PC-9 (cell line): Measurements from ENCODE around the gene RRBP1. TPM values are rescaled to one million over a fixed set of nuclear protein-coding genes. Genes with fewer than 3 reads are reported as not detected.

ENCODE experiments used
- BruUV-seq: library from RNA; stranded (reverse); fragments of 400-500 nt; replicated peaks from 2 replicates; lab custom pipeline; 2021; lab: Mats Ljungman, UMichigan
- CTCF ChIA-PET: fragments of 300-600 bp; sonication (Branson Sonifier 250); formaldehyde crosslinking; loops from one replicate; lab custom pipeline; 2022; ENCODE audit warnings: antibody characterized with exemption; lab: Charles Lee
- POLR2A ChIA-PET: fragments of 300-600 bp; sonication (Branson Sonifier 250); formaldehyde crosslinking; loops from one replicate; lab custom pipeline; 2022; ENCODE audit warnings: antibody characterized with exemption; ENCODE audit not compliant: unreplicated experiment; lab: Charles Lee
- DNase-seq, 2 experiments: peaks; one replicate each; pipeline versions ENCODE4 v3.0.0 to v3.0.0-alpha.2; 2015 to 2022; ENCODE audit warnings: mixed read lengths in 1 of 2
- H2AFZ ChIP-seq: fragments of 200-600 bp; sonication (generic); 2 replicates; pipeline ENCODE4 v1.8.1; 2017; ENCODE audit warnings: antibody characterized with exemption
- H3F3A ChIP-seq: fragments of 200-600 bp; sonication (generic); 2 replicates; pipeline ENCODE4 v1.8.1; 2017; ENCODE audit warnings: antibody characterized with exemption, mild to moderate bottlenecking, low read depth; ENCODE audit not compliant: insufficient read depth
- H3K27ac ChIP-seq: fragments of 200-600 bp; sonication (generic); 2 replicates; pipeline ENCODE4 v1.6.1; 2016; ENCODE audit warnings: mixed run types
- H3K27me3 ChIP-seq: fragments of 200-600 bp; sonication (generic); 2 replicates; pipeline ENCODE4 v1.6.1; 2016; ENCODE audit warnings: low read depth, mixed run types; ENCODE audit not compliant: insufficient read depth
- H3K36me3 ChIP-seq: fragments of 200-600 bp; sonication (generic); 2 replicates; pipeline ENCODE4 v1.6.1; 2016; ENCODE audit warnings: low read depth, mixed run types
- H3K4me1 ChIP-seq: fragments of 200-600 bp; sonication (generic); replicated peaks from 2 replicates; pipeline ENCODE4 v1.6.1; 2016; ENCODE audit warnings: mixed run types; ENCODE audit not compliant: insufficient read depth
- H3K4me2 ChIP-seq: fragments of 200-600 bp; sonication (generic); 2 replicates; pipeline ENCODE4 v1.6.1; 2017; ENCODE audit warnings: mixed run types
- H3K4me3 ChIP-seq: fragments of 200-600 bp; sonication (generic); 2 replicates; pipeline ENCODE4 v1.6.1; 2016; ENCODE audit warnings: mixed run types
- H3K79me2 ChIP-seq: fragments of 200-600 bp; sonication (generic); 2 replicates; pipeline ENCODE4 v1.6.1; 2017; ENCODE audit warnings: low read depth, mixed run types
- H3K9me2 ChIP-seq: fragments of 200-600 bp; sonication (generic); 2 replicates; pipeline ENCODE4 v1.8.1; 2017; ENCODE audit warnings: mild to moderate bottlenecking; ENCODE audit not compliant: insufficient read depth
- H3K9me3 ChIP-seq: fragments of 200-600 bp; sonication (generic); 2 replicates; pipeline ENCODE4 v1.8.1; 2016; ENCODE audit warnings: low read depth; ENCODE audit not compliant: insufficient read depth
- H4K20me1 ChIP-seq: fragments of 200-600 bp; sonication (generic); 2 replicates; pipeline ENCODE4 v1.8.1; 2017; ENCODE audit not compliant: insufficient read depth
- CTCF ChIP-seq: fragments of 200-600 bp; sonication (generic); conservative IDR thresholded peaks from 2 replicates; pipeline ENCODE4 v1.6.1; 2017; ENCODE audit warnings: mixed run types, antibody characterized with exemption, mild to moderate bottlenecking, moderate library complexity
- EZH2 ChIP-seq: fragments of 200-600 bp; sonication (generic); IDR thresholded peaks from 2 replicates; pipeline ENCODE4 v1.8.0; 2017; ENCODE audit warnings: antibody characterized with exemption, low read depth
- intact Hi-C: fragments of 100-400 bp; cut with micrococcal nuclease; formaldehyde crosslinking; loops from one replicate; pipeline ENCODE4 v1.10.0; 2022; ENCODE audit not compliant: unreplicated experiment
- total RNA-seq: library from RNA; stranded (reverse); gene quantifications from 2 replicates; pipeline ENCODE4 v1.2.3, GENCODE V29; 2021

RRBP1 gene
- total RNA-seq, 1 experiment from 2014 or later, result 144 TPM

- no peak overlapping the region for H2AFZ ChIP-seq
- H3K4me1 ChIP-seq, result no peaks in the 10 kb centered on the region
- H3K36me3 ChIP-seq, result no peaks in the 10 kb centered on the region
- ChIA-PET CTCF (interaction anchor here (0.7 kb wide), 2 partner anchors 234 to 797 kb away, joined by 3 to 4 read pairs; no protein-coding TSS in a partner anchor), POLR2A (no interaction called here)
- no peaks in the 10 kb centered on the region for H3K9me2 ChIP-seq
- peaks cover 20% of the 10 kb centered on the region for H4K20me1 ChIP-seq
- H3K4me3 ChIP-seq, result no peak overlapping the region
- H3K27me3 ChIP-seq, result no peaks in the 10 kb centered on the region
- no peak overlapping the region for H3K27ac ChIP-seq
- no peaks in the 10 kb centered on the region for H3F3A ChIP-seq
- BruUV-seq, result no TSS peak
- no peaks in the 10 kb centered on the region for H3K79me2 ChIP-seq
- no peaks in the 10 kb centered on the region for H3K9me3 ChIP-seq
- peak in 1 of 2 experiments; percentile 12 for DNase-seq
- intact Hi-C loops, result no loop called here
- no peak overlapping the region for H3K4me2 ChIP-seq
- TF ChIP-seq EZH2 (no peak), CTCF (peak; percentile 46)
Observed at GRCh38 chr20:17648791-17649730, 33.0 kb downstream of the RRBP1 start.

GRCh38 chr20:17648315-17648646, 33.8 kb downstream of the RRBP1 start:
- H3K36me3 ChIP-seq, result no peaks in the 10 kb centered on the region
- H3K27me3 ChIP-seq, result no peaks in the 10 kb centered on the region
- peaks cover 27% of the 10 kb centered on the region for H4K20me1 ChIP-seq
- no peak overlapping the region for H3K27ac ChIP-seq
- H3K9me3 ChIP-seq, result no peaks in the 10 kb centered on the region
- intact Hi-C loops, result no loop called here
- H3K79me2 ChIP-seq, result no peaks in the 10 kb centered on the region
- no peaks in the 10 kb centered on the region for H3K9me2 ChIP-seq
- ChIA-PET CTCF (interaction anchor here (0.7 kb wide), 2 partner anchors 235 to 798 kb away, joined by 3 to 4 read pairs; no protein-coding TSS in a partner anchor), POLR2A (no interaction called here)
- H3K4me3 ChIP-seq, result no peak overlapping the region
- H3K4me2 ChIP-seq, result no peak overlapping the region
- H3F3A ChIP-seq, result no peaks in the 10 kb centered on the region
- TF ChIP-seq CTCF (no peak), EZH2 (no peak)
- no TSS peak for BruUV-seq
- no peak overlapping the region for H2AFZ ChIP-seq
- no peak for DNase-seq
- no peaks in the 10 kb centered on the region for H3K4me1 ChIP-seq

GRCh38 chr20:17647391-17648314, 34.4 kb downstream of the RRBP1 start:
- DNase-seq, result no peak
- no peak overlapping the region for H3K4me2 ChIP-seq
- intact Hi-C loops, result no loop called here
- ChIA-PET CTCF (interaction anchor here (0.7 kb wide), 2 partner anchors 236 to 798 kb away, joined by 3 to 4 read pairs; no protein-coding TSS in a partner anchor), POLR2A (no interaction called here)
- no peaks in the 10 kb centered on the region for H3F3A ChIP-seq
- TF ChIP-seq CTCF, result no peak
- TF ChIP-seq EZH2, result no peak
- H3K27ac ChIP-seq, result no peak overlapping the region
- H3K9me2 ChIP-seq, result no peaks in the 10 kb centered on the region
- no peaks in the 10 kb centered on the region for H3K36me3 ChIP-seq
- no peak overlapping the region for H3K4me3 ChIP-seq
- H3K27me3 ChIP-seq, result no peaks in the 10 kb centered on the region
- H3K9me3 ChIP-seq, result no peaks in the 10 kb centered on the region
- no peak overlapping the region for H2AFZ ChIP-seq
- no peaks in the 10 kb centered on the region for H3K4me1 ChIP-seq
- H4K20me1 ChIP-seq, result peaks cover 29% of the 10 kb centered on the region
- BruUV-seq, result no TSS peak
- H3K79me2 ChIP-seq, result no peaks in the 10 kb centered on the region
